Tibial nerve (tissue), 4 donors: ENCODE data around the gene LIN7C. TPM values are rescaled to one million over a fixed set of nuclear protein-coding genes. Genes with fewer than 3 reads are reported as not detected.

ENCODE experiments used
- DNase-seq, 2 donors: peaks; one replicate each; pipeline ENCODE4 v3.0.0-alpha.2; 2019; ENCODE audit warnings: low spot score in 2 of 2
- H3K27ac ChIP-seq, 4 donors: fragments of 200-600 bp; sonication (generic) in 3 of 4; one replicate each; pipeline ENCODE4 v1.5.1; 2017 to 2019; ENCODE audit warnings: mild to moderate bottlenecking in 1 of 4
- H3K27me3 ChIP-seq, 2 donors: fragments of 200-600 bp; sonication (generic) in 1 of 2; one replicate each; pipeline versions ENCODE4 v1.5.1 to v1.6.0; 2017 to 2019
- H3K36me3 ChIP-seq, 3 donors: fragments of 200-600 bp; sonication (generic); one replicate each; pipeline ENCODE4 v1.5.1; 2018 to 2019
- H3K4me1 ChIP-seq, 4 donors: fragments of 200-600 bp; sonication (generic) in 3 of 4; one replicate each; pipeline ENCODE4 v1.5.1; 2017 to 2019
- H3K4me3 ChIP-seq, 4 donors: fragments of 200-600 bp; sonication (generic) in 3 of 4; one replicate each; pipeline ENCODE4 v1.5.1; 2017 to 2019; ENCODE audit warnings: mild to moderate bottlenecking in 1 of 4, moderate library complexity in 1 of 4
- H3K9me3 ChIP-seq, 4 donors: fragments of 200-600 bp; sonication (generic) in 3 of 4; one replicate each; pipeline ENCODE4 v1.5.1; 2017 to 2019
- CTCF ChIP-seq, 5 experiments: fragments of 200-600 bp in 3 of 5; fragments of 450-650 bp in 2 of 5; sonication (generic) in 3 of 5; IDR thresholded peaks; one replicate each; pipeline ENCODE4 v1.5.1; 2016 to 2019; ENCODE audit warnings: antibody characterized with exemption in 5 of 5, mild to moderate bottlenecking in 3 of 5, moderate library complexity in 2 of 5
- EP300 ChIP-seq, 2 donors: sonication (generic); formaldehyde crosslinking; IDR thresholded peaks; one replicate each; pipeline ENCODE4 v1.6.1; 2017; ENCODE audit warnings: antibody characterized with exemption in 2 of 2, mild to moderate bottlenecking in 1 of 2
- POLR2A ChIP-seq, 2 donors: fragments of 450-650 bp; IDR thresholded peaks; one replicate each; pipeline ENCODE4 v1.6.1; 2017; ENCODE audit warnings: antibody characterized with exemption in 2 of 2, mild to moderate bottlenecking in 2 of 2, moderate library complexity in 2 of 2
- WGBS, 2 donors: methylation state at CpG; one replicate each; pipeline ENCODE4 v1.1.5; 2018; 5-methylcytosine and 5-hydroxymethylcytosine counted together
- total RNA-seq, 4 donors: library from RNA; depleted of rRNA; stranded (reverse); fragments of >200 nt; gene quantifications; one replicate each; pipeline ENCODE4 v1.1.0, GENCODE V29; 2016

The LIN7C gene
- total RNA-seq, 4 donors from 2014 or later, result 25.7 to 41.5 (median 36.2) TPM

DNA sequence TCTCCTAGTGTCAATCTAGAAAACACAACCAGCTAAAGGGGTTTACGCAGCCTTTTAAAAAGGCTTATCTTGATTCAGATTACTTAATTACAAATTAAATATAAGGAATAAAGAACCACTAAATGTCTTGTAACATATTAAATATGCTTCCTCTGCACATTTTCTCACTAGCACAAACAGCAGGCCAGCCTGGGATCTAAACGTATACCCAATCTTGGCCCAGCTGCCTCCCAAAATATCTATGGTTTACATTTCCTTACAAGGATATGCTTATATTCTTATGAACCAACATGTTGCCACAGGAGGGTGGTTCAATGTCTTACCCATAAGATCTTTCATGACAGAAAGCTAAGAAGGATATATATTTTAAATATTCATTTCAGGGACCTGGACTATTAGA, 41.7 kb downstream of the LIN7C start:
- Histone ChIP-seq H3K4me1 (peaks cover 0 to 49% (median 16%) of the 10 kb centered on the region in 4 donors), H3K9me3 (no peaks in the 10 kb centered on the region), H3K36me3 (no peaks in the 10 kb centered on the region), H3K4me3 (no peak overlapping the region), H3K27me3 (no peaks in the 10 kb centered on the region), H3K27ac (peak overlapping the region in 1 of 4 donors; percentile 30)
- DNase-seq, result no peak
- 72 to 80% methylated on average over 2 of the region's 2 CpGs for WGBS, 2 donors
- TF ChIP-seq CTCF (IDR thresholded peaks at IDR 0.05), result no peak
- TF ChIP-seq EP300 (IDR thresholded peaks at IDR 0.05), result no peak
- no peak for TF ChIP-seq POLR2A (IDR thresholded peaks at IDR 0.05)

- H3K36me3 ChIP-seq, result no peaks in the 10 kb centered on the region
- no peaks in the 10 kb centered on the region for H3K9me3 ChIP-seq
- H3K27me3 ChIP-seq, result no peaks in the 10 kb centered on the region
- DNase-seq, result no peak
- peak overlapping the region in 2 of 4 donors; percentile 5 to 30 for H3K27ac ChIP-seq
- 93 to 98% methylated on average over 2 of the region's 2 CpGs for WGBS, 2 donors
- H3K4me1 ChIP-seq, result peaks cover 0 to 44% (median 14%) of the 10 kb centered on the region in 4 donors
- TF ChIP-seq CTCF (IDR thresholded peaks at IDR 0.05), result no peak
- no peak for TF ChIP-seq POLR2A (IDR thresholded peaks at IDR 0.05)
- no peak for TF ChIP-seq EP300 (IDR thresholded peaks at IDR 0.05)
- no peak overlapping the region for H3K4me3 ChIP-seq
Observed at GRCh38 chr11:27464289-27464696, 42.3 kb downstream of the LIN7C start.

- WGBS, 2 donors, result 53 to 67% methylated on average over 5 of the region's 5 CpGs
- TF ChIP-seq CTCF (IDR thresholded peaks at IDR 0.05) (no peak), POLR2A (IDR thresholded peaks at IDR 0.05) (no peak), EP300 (IDR thresholded peaks at IDR 0.05) (no peak)
- H3K4me1 ChIP-seq, result peaks cover 0 to 31% (median 12%) of the 10 kb centered on the region in 4 donors
Observed at GRCh38 chr11:27462543-27462942, 44.0 kb downstream of the LIN7C start.

DNA sequence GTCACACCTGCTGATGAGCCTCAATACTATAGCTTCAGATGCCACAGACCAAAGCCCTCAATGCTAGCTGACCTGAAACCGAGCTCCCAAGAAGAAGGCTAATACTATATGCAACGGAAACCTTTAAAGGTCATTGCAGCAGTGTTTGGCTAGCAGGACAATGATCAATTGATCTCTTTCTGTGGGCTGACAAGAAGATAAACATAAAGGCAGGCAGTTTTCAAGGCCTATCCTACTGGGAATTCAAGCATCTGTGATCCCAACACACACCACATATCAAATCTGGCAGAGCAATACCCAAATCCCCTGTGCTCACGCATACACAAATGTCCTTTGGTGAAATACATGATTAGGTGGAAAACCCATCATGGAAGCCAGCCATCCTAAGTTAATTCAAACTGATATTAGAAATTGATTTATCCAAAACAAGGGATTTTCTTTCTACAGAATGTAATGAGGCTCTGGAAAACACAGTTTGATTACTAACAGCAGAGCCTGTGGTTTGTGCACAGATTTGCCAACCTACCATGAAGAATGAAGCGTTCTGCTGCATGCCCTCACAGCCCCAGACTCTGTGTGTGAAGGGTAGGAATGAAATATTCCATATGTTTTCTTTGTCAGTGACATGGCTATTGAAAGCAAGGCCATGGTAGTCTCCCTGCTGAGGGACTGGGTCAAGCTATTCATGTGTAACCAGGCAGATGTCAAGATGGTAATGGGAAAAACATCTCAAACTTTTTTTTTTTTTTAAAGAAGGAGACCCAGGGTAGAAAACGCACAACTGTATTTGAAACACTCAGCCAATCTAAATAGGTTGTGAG, 46.2 kb downstream of the LIN7C start:
- Histone ChIP-seq H3K9me3 (no peaks in the 10 kb centered on the region), H3K4me1 (peaks cover 0 to 42% (median 12%) of the 10 kb centered on the region in 4 donors), H3K27me3 (no peaks in the 10 kb centered on the region), H3K4me3 (no peak overlapping the region), H3K27ac (no peak overlapping the region), H3K36me3 (no peaks in the 10 kb centered on the region)
- TF ChIP-seq POLR2A (IDR thresholded peaks at IDR 0.05) (no peak), EP300 (IDR thresholded peaks at IDR 0.05) (no peak), CTCF (IDR thresholded peaks at IDR 0.05) (no peak)
- 54 to 56% methylated on average over 5 of the region's 5 CpGs for WGBS, 2 donors
- no peak for DNase-seq

More at GRCh38 chr11:27462543-27462942, 44.0 kb downstream of the LIN7C start:
- H3K9me3 ChIP-seq, result no peaks in the 10 kb centered on the region
- no peaks in the 10 kb centered on the region for H3K27me3 ChIP-seq
- H3K4me3 ChIP-seq, result no peak overlapping the region
- H3K27ac ChIP-seq, result no peak overlapping the region
- DNase-seq, result no peak
- no peaks in the 10 kb centered on the region for H3K36me3 ChIP-seq

DNA sequence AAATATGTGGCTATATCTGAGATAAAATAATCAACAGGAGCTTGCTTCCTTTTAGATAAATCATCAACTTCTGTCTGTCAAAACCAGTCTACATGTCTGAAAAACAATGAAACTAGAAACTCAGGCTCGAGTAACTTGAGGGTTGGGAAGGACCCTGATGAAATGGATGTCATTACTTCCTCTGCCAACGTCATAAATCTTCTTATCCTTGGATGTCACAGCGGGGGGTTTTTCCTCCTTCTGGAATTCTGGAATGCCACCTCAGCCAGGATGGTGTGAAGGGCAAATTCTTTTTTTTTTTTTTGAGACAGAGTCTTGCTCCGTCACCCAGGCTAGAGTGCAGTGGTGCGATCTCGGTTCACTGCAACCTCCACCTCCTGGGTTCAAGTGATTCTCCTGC, 47.4 kb downstream of the LIN7C start:
- no peaks in the 10 kb centered on the region for H3K9me3 ChIP-seq
- no peak overlapping the region for H3K27ac ChIP-seq
- H3K4me1 ChIP-seq, result peaks cover 0 to 30% (median 8%) of the 10 kb centered on the region in 4 donors
- DNase-seq, result no peak
- 81 to 82% methylated on average over 6 of the region's 6 CpGs for WGBS, 2 donors
- no peak overlapping the region for H3K4me3 ChIP-seq
- no peaks in the 10 kb centered on the region for H3K36me3 ChIP-seq
- H3K27me3 ChIP-seq, result no peaks in the 10 kb centered on the region
- no peak for TF ChIP-seq EP300 (IDR thresholded peaks at IDR 0.05)
- TF ChIP-seq POLR2A (IDR thresholded peaks at IDR 0.05), result no peak
- TF ChIP-seq CTCF (IDR thresholded peaks at IDR 0.05), result no peak
